CD14-positive monocyte (primary cell): ENCODE data around the gene FCN2. TPM values are rescaled to one million over a fixed set of nuclear protein-coding genes. Genes with fewer than 3 reads are reported as not detected.

Experiments used
- DNase-seq, 3 donors: peaks; one replicate each; pipeline ENCODE4 v3.0.0-alpha.2; 2011 to 2022
- H2AFZ ChIP-seq: 2 replicates; pipeline ENCODE4 v1.6.0; 2012; ENCODE audit warnings: mild to moderate bottlenecking, low read depth, low read length, inconsistent platforms; ENCODE audit not compliant: insufficient read depth, poor library complexity, severe bottlenecking
- H3K27ac ChIP-seq, 2 donors: 1 replicate in 1 of 2; 2 replicates in 1 of 2; pipeline ENCODE4 v1.5.1; 2012 to 2013; ENCODE audit warnings: low read length in 2 of 2, control low read depth in 1 of 2, inconsistent platforms in 1 of 2, low read depth in 1 of 2, mild to moderate bottlenecking in 1 of 2
- H3K27me3 ChIP-seq, 2 donors: one replicate each; pipeline versions ENCODE4 v1.6.0 to v1.6.1; 2011 to 2013; ENCODE audit warnings: low read length in 2 of 2; ENCODE audit not compliant: control insufficient read depth in 2 of 2, insufficient read depth in 2 of 2
- H3K36me3 ChIP-seq, 2 donors: replicated peaks in 1 of 2; 1 replicate in 1 of 2; 2 replicates in 1 of 2; pipeline versions ENCODE4 v1.5.1 to v1.6.1; 2012 to 2013; ENCODE audit warnings: low read length in 2 of 2, control low read depth in 1 of 2, inconsistent platforms in 1 of 2, mild to moderate bottlenecking in 1 of 2; ENCODE audit not compliant: insufficient read depth in 2 of 2, control insufficient read depth in 1 of 2
- H3K4me1 ChIP-seq, 2 donors: 1 replicate in 1 of 2; 2 replicates in 1 of 2; pipeline versions ENCODE4 v1.5.1 to v1.6.1; 2012 to 2013; ENCODE audit warnings: low read length in 2 of 2, control low read depth in 1 of 2, inconsistent platforms in 1 of 2, mild to moderate bottlenecking in 1 of 2, moderate library complexity in 1 of 2; ENCODE audit not compliant: insufficient read depth in 2 of 2, control insufficient read depth in 1 of 2
- H3K4me2 ChIP-seq: replicated peaks from 2 replicates; pipeline ENCODE3; 2012; ENCODE audit warnings: low read length, moderate library complexity, mild to moderate bottlenecking; ENCODE audit not compliant: poor library complexity, severe bottlenecking; ENCODE audit errors: extremely low read depth
- H3K4me3 ChIP-seq, 3 experiments: fragments of 200-600 bp in 1 of 3; sonication (generic) in 1 of 3; replicated peaks in 1 of 3; 1 replicate in 2 of 3; 2 replicates in 1 of 3; pipeline ENCODE4 v1.5.1; 2011 to 2013; ENCODE audit warnings: low read length in 3 of 3, mild to moderate bottlenecking in 3 of 3, control low read depth in 2 of 3, low read depth in 2 of 3, inconsistent platforms in 1 of 3, moderate library complexity in 1 of 3
- H3K79me2 ChIP-seq: 2 replicates; pipeline ENCODE4 v1.6.0; 2012; ENCODE audit warnings: mild to moderate bottlenecking, control low read depth, inconsistent platforms, low read length, moderate library complexity; ENCODE audit not compliant: insufficient read depth
- H3K9ac ChIP-seq: 2 replicates; pipeline ENCODE4 v1.6.0; 2017; ENCODE audit warnings: low read length, mild to moderate bottlenecking; ENCODE audit not compliant: insufficient read depth, poor library complexity, severe bottlenecking
- H3K9me3 ChIP-seq, 2 donors: replicated peaks in 1 of 2; 1 replicate in 1 of 2; 2 replicates in 1 of 2; pipeline versions ENCODE4 v1.5.1 to v1.6.1; 2012 to 2013; ENCODE audit warnings: low read length in 2 of 2, control low read depth in 1 of 2; ENCODE audit not compliant: control insufficient read depth in 1 of 2, insufficient read depth in 1 of 2
- H4K20me1 ChIP-seq: 2 replicates; pipeline ENCODE4 v1.6.0; 2012; ENCODE audit warnings: mild to moderate bottlenecking, low read length, control low read depth, moderate library complexity; ENCODE audit not compliant: insufficient read depth
- H3K27ac Mint-ChIP-seq, 7 donors: one replicate each; pipeline ENCODE4 v1.8.0; 2020; ENCODE audit warnings: mild to moderate bottlenecking in 7 of 7, mixed read lengths in 7 of 7, moderate library complexity in 6 of 7, inconsistent platforms in 2 of 7
- H3K27me3 Mint-ChIP-seq, 3 donors: one replicate each; pipeline ENCODE4 v1.8.0; 2021 to 2022; ENCODE audit warnings: low read depth in 3 of 3, mild to moderate bottlenecking in 3 of 3, mixed read lengths in 3 of 3, moderate library complexity in 3 of 3, inconsistent platforms in 1 of 3
- H3K36me3 Mint-ChIP-seq, 2 donors: one replicate each; pipeline ENCODE4 v1.8.0; 2020; ENCODE audit warnings: mixed read lengths in 2 of 2, inconsistent platforms in 1 of 2, mild to moderate bottlenecking in 1 of 2
- H3K4me1 Mint-ChIP-seq: one replicate; pipeline ENCODE4 v1.8.0; 2020; ENCODE audit warnings: mild to moderate bottlenecking, mixed read lengths
- H3K4me3 Mint-ChIP-seq, 2 donors: one replicate each; pipeline ENCODE4 v1.8.0; 2020; ENCODE audit warnings: mild to moderate bottlenecking in 2 of 2, mixed read lengths in 2 of 2, moderate library complexity in 1 of 2
- H3K9me3 Mint-ChIP-seq, 7 donors: one replicate each; pipeline ENCODE4 v1.8.0; 2020 to 2022; ENCODE audit warnings: mixed read lengths in 7 of 7, mild to moderate bottlenecking in 6 of 7, moderate library complexity in 6 of 7, inconsistent platforms in 2 of 7
- WGBS: methylation state at CpG from one replicate; pipeline ENCODE4 v1.1.5; 2013; ENCODE audit warnings: missing lambda C conversion rate; ENCODE audit not compliant: insufficient coverage; 5-methylcytosine and 5-hydroxymethylcytosine counted together
- intact Hi-C, 2 donors: fragments of 100-400 bp; cut with micrococcal nuclease; formaldehyde crosslinking; loops; one replicate each; pipeline versions ENCODE4 v1.15.0 to v1.15.1; 2023
- polyA plus RNA-seq, 3 donors: library from polyadenylated mRNA; depleted of rRNA in 1 of 3; unstranded in 2 of 3; stranded (reverse) in 1 of 3; fragments of 300-500 nt in 2 of 3; fragments of >200 nt in 1 of 3; fragmentation: Illumina TruSeq in 2 of 3; gene quantifications; 1 replicate in 2 of 3; 2 replicates in 1 of 3; pipeline ENCODE4 v1.2.3, GENCODE V29; 2012 to 2021
- TF ChIP-seq, protein P1 (sequence below): fragments of 200-600 bp; IDR thresholded peaks from one replicate; pipeline ENCODE4 v1.8.0; 2022; ENCODE audit warnings: antibody characterized with exemption, mild to moderate bottlenecking

Gene FCN2
- polyA plus RNA-seq, 3 donors, result not detected

DNA sequence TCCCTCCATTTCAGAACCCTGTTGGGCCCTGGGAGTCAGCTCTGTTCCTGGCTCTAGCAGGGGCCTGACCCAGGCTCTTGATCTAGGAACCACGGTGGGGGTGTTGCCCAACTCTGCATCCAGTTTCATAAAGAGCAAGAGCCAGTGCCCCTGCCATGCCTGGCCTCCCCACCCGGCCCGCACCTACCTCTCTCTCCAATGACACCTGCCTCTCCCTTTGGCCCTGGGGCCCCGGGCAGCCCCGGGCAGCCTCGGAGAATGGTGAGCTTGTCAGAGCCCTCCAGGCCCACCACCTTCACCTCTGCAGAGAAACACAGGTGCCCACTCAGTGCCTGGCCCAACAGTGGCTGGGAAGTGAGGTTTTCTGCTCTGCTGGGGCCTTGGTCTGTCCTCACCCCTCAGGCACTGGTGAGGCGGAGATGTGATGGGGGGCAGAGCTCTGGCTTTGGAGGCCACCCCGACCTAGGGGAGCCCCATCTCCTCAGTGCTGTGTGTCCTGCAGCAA lies 35.6 kb downstream of the FCN2 start:
- H3K4me1 Mint-ChIP-seq, result peaks cover 68% of the 10 kb centered on the region
- peak overlapping the region; percentile 67 to 97 (median 96) for H3K4me3 ChIP-seq
- H4K20me1 ChIP-seq, result peaks cover 43% of the 10 kb centered on the region
- DNase-seq, result peak in 2 of 3 donors; percentile 16 to 26
- H3K36me3 Mint-ChIP-seq, result peaks cover 63 to 73% of the 10 kb centered on the region in 2 donors
- peak overlapping the region; percentile 91 to 98 (median 97) for H3K27ac Mint-ChIP-seq
- H3K27me3 Mint-ChIP-seq, result peaks cover 0 to 5% (median 0%) of the 10 kb centered on the region in 3 donors
- H2AFZ ChIP-seq, result no peak overlapping the region
- peaks cover 81 to 88% of the 10 kb centered on the region in 2 donors for H3K4me1 ChIP-seq
- H3K9me3 Mint-ChIP-seq, result peaks cover 19 to 42% (median 28%) of the 10 kb centered on the region in 7 donors
- H3K79me2 ChIP-seq, result peaks cover 68% of the 10 kb centered on the region
- 65% methylated on average over 4 of the region's 8 CpGs for WGBS
- peak overlapping the region; percentile 99 for H3K4me2 ChIP-seq
- peak overlapping the region; percentile 83 to 91 for H3K27ac ChIP-seq
- peak overlapping the region; percentile 98 to 99 for H3K4me3 Mint-ChIP-seq
- H3K9me3 ChIP-seq, result peaks cover 21 to 41% of the 10 kb centered on the region in 2 donors
- TF ChIP-seq, protein P1, sequence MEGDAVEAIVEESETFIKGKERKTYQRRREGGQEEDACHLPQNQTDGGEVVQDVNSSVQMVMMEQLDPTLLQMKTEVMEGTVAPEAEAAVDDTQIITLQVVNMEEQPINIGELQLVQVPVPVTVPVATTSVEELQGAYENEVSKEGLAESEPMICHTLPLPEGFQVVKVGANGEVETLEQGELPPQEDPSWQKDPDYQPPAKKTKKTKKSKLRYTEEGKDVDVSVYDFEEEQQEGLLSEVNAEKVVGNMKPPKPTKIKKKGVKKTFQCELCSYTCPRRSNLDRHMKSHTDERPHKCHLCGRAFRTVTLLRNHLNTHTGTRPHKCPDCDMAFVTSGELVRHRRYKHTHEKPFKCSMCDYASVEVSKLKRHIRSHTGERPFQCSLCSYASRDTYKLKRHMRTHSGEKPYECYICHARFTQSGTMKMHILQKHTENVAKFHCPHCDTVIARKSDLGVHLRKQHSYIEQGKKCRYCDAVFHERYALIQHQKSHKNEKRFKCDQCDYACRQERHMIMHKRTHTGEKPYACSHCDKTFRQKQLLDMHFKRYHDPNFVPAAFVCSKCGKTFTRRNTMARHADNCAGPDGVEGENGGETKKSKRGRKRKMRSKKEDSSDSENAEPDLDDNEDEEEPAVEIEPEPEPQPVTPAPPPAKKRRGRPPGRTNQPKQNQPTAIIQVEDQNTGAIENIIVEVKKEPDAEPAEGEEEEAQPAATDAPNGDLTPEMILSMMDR, result no peak
- peaks cover 52 to 57% of the 10 kb centered on the region in 2 donors for H3K36me3 ChIP-seq
- peak overlapping the region; percentile 81 for H3K9ac ChIP-seq
- intact Hi-C loops, result no loop called here
- no peaks in the 10 kb centered on the region for H3K27me3 ChIP-seq

DNA sequence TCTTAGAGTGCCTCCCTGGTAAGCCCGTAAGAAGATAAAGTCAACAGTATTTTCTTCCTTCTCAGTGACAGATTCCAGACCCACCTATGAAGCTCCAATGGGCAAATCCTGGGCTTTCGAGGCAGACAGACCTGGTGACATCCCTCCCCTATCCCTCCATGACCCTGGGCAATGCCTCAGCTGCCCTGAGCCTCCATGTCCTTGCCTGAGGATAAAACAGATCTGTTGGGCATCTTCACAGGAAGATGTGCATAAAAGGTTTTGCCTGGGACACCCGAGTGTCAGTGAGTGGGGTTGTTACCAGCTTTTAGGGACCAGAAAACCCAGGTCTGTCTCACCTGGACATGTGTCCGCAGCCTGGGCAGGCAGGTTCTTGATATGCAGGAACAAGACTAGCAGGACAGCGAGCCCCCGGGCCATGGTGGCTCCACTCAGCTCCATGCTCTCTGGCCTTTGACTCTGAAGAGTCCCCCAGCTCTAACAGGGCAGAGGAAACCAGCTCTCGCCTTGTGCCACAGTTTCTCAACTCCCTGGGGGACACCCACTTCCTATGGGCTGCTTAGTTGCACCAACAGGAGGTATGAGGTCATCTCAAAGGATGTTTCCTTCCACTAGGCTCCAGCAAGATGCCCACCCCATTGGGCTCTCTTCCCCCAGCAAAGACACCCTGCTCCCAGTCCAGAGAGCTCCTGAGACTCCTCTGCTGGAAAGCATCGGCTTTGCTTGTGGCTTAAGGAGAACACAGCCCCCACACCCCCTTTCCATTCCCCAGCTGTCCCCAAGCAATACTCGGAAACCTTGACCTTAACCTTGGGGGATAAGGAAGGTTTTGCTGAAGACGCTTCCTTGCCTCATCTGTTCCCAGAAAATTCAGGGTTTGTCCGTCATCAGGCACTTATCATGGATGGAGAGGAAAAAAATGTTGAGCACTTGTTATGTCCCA lies 37.1 kb downstream of the FCN2 start, which contains the start of gene FCN1:
FCN1 (minus strand) TSS at position 482 of the 943 bp plus-strand sequence; CDS start at position 441, 41 bp downstream.
- peak within 1 kb of the TSS; percentile 99 for H3K4me2 ChIP-seq
- Mint-ChIP-seq H3K27me3 (peaks cover 0 to 5% (median 0%) of the 10 kb centered on the region in 3 donors), H3K4me3 (peak within 1 kb of the TSS; percentile 98 to 99), H3K4me1 (peaks cover 73% of the 10 kb centered on the region), H3K36me3 (peaks cover 49 to 58% of the 10 kb centered on the region in 2 donors), H3K9me3 (peaks cover 8 to 31% (median 13%) of the 10 kb centered on the region in 7 donors), H3K27ac (peak within 1 kb of the TSS; percentile 91 to 98 (median 97))
- peaks cover 78% of the 10 kb centered on the region for H3K79me2 ChIP-seq
- TF ChIP-seq, protein P1, result no peak
- H3K4me3 ChIP-seq, result peak within 1 kb of the TSS; percentile 67 to 97 (median 96)
- H3K4me1 ChIP-seq, result peaks cover 85 to 92% of the 10 kb centered on the region in 2 donors
- H3K27me3 ChIP-seq, result no peaks in the 10 kb centered on the region
- intact Hi-C loops, result no loop called here
- peaks cover 30% of the 10 kb centered on the region for H4K20me1 ChIP-seq
- H3K27ac ChIP-seq, result peak within 1 kb of the TSS; percentile 83 to 91
- peak within 1 kb of the TSS; percentile 81 for H3K9ac ChIP-seq
- peaks cover 9 to 26% of the 10 kb centered on the region in 2 donors for H3K9me3 ChIP-seq
- H2AFZ ChIP-seq, result peak within 1 kb of the TSS; percentile 0
- DNase-seq, result peak; percentile 52 to 78 (median 76)
- 35% methylated on average over 6 of the region's 11 CpGs for WGBS
- peaks cover 38 to 42% of the 10 kb centered on the region in 2 donors for H3K36me3 ChIP-seq
